Breast epithelium (tissue), 3 donors: ENCODE results near the gene FIBCD1.

Experiments used
- CTCF ChIP-seq, 3 donors: fragments of 450-650 bp; IDR thresholded peaks; one replicate each; pipeline ENCODE4 v1.5.1; 2016 to 2017; ENCODE audit warnings: antibody characterized with exemption in 3 of 3, mild to moderate bottlenecking in 3 of 3, moderate library complexity in 3 of 3
- POLR2A ChIP-seq: fragments of 450-650 bp; IDR thresholded peaks from one replicate; pipeline ENCODE4 v1.6.1; 2016; ENCODE audit warnings: antibody characterized with exemption, mild to moderate bottlenecking, moderate library complexity

GRCh38 chr9:130854835-130855234, 84.2 kb downstream of the FIBCD1 start:
- no peak for TF ChIP-seq CTCF (IDR thresholded peaks at IDR 0.05)
- TF ChIP-seq POLR2A = no peak
